Measurements from ENCODE around the gene FGGY.

FGGY gene

DNA sequence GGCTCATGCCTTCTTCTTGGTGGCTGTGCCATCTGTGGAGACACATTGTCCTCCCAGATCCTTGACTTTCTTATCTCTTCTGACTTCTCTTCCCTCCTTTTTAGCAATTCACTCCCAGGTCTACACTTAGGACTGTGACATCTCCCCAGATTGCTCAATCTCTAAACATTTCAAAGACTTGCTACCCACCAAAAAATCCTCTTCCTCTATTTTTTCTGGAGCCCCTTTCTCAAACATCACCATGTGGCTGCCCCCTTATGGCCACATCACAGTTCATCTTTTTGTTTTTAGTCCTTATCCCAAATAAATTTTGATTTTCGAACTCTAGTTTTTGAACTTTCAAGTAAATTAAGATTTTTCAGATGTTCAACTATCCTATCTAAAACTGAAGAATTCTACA, 369.2 kb downstream of the FGGY start:
- DNase-seq, result no peak

DNA sequence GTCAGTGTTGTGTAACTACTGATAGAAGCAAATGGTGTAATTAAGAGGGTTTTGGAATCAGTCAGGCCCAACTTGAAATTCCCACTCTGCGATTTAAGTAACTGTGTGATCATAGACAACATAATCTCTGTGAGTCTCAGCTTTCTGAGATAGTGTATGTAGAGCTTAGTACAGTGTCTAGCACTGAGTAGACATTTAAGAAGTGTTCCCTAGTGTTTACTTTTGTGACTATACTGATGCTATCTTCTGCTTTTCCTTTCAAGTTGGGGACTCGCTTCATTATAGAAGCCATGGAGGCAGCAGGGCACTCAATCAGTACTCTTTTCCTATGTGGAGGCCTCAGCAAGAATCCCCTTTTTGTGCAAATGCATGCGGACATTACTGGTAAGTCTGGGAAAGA, 370.1 kb downstream of the FGGY start:
- DNase-seq, result no peak

DNA sequence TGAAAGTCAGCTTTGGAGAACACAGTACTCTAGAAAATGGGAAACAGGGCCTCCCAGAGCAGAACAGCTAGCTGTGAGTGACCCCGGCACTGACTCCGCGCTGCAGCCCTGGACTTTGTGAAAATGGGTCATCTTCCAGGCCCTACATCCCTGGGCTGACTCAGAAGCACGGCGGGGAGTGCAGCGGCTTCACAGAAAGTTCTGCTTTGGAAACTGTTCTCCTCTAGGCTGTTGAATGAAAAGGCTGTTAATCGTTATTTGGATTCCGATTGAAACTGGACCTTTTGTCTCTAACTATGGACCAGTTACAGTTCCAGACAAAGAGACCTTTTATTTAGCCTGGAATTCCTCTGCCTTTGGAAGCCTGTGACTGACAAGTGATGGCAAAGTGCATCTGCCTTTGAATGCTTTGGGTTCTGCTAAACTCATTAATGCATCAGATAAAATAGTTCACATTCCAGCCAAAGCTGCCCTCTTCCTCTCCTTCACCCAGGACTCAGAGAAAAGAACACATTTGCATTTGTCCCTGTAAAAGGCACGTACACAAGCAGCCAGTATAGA, 372.9 kb downstream of the FGGY start:
- DNase-seq, result no peak

DNA sequence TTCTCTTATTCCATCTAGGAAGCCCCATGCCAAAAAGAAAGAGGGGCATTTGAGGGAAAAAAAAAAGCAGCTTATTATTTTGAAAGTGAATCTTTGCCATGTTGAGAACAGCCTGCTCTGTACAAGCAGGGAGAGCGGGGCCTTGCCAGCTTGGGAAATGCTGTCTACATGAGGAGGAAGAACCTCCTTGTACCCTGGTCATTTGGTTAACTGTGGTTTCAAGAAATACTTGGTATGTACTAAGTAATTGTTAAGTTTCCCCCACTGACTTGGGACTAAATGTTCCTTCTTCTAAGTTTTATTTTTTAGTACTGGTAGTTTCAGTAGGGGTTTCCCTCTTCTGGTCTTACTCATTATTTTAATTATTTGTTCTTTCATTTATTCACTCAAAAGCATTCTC, 373.8 kb downstream of the FGGY start:
- no peak for DNase-seq

DNA sequence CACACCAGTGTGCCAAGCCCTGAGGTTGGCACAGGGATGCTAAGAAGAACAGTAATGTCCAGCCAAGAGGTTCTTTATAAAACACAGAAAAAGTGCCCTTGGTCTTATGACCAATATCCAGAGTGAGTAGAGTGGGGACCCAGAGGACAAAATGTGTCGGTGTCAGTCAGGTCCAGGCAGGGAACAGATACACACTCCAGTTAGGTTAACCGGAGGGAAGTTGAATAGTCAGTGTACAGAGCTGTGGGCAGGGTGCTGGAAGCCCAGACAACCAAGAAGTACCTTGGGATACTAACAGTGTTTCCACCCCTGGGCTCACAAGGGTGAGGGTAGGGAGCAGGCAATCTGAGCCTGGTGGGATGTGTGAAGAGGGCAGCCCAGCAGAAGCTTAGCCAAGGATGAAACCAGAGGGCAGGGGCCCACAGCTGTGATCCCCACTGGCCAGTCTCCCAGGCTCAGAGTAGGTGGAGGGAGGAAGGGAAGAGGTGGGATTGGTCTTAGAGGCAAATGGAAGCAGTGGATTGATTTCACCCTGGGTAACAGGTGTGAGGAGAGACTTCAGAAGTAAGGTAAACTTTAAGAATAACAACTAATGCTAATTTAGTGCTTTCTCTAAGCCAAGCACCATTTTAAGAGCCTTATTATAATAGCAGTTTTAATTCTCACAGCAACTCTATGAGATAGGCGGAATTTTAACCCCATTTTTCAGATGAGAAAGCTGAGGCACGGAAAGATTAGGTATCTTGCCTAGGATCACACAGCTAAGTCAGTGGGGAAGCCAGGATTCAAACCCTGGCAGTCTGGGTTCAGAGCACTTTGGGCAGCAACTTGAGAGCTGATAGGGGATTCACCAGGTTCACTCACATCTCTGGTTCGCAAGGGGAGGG, 374.4 kb downstream of the FGGY start:
- no peak for DNase-seq

DNA sequence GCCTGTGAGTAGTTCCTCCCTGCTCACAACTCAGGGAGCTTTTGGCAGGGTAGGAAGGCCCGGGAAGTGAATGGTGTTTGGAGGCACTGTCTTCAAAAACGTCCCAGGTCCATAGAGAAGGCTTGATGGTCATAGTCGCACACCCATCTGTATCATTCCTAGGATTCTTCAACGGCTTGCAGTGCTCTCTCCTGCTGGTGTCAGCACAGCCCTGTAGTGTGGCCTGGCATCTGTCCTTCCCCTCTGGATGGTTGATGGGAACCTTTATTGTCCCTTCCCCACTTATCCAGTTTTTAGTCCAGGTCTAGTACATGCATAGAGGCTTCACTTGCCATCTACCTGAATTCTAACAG, 375.0 kb downstream of the FGGY start:
- no peak for DNase-seq

DNA sequence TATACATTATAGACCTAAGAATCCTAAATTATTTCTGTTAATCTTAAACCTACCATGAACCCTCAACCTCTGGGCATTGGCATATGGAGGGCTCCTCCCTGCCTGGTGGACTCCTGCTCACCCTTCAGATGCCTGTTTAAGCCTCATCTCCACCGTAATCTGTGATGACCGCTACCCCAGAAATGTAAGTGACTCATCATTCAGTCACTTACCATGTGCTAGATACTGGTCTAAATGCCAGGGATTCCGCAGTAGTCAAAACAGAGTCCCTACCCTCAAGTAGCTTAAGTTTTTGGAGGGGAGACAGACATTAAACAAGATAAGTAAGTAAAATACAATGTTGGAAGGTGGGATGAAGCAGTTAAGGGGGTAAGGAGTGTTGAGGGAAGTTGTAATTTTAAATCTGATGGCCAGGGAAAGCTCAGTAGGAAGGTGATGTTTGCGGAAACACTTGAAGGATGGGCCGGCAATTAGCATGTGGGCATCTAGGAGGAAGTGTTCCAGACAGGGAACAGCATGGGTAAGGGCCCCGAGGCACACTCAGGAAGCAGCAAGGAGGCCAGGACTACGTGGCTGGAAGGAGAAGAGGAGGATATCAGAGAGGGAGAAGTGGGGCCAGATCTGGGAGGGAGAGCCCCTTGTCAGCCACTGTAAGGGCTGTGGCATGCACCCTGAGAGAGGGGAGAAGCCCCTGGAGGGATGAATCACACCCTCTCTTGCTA, 376.1 kb downstream of the FGGY start:
- no peak for DNase-seq

DNA sequence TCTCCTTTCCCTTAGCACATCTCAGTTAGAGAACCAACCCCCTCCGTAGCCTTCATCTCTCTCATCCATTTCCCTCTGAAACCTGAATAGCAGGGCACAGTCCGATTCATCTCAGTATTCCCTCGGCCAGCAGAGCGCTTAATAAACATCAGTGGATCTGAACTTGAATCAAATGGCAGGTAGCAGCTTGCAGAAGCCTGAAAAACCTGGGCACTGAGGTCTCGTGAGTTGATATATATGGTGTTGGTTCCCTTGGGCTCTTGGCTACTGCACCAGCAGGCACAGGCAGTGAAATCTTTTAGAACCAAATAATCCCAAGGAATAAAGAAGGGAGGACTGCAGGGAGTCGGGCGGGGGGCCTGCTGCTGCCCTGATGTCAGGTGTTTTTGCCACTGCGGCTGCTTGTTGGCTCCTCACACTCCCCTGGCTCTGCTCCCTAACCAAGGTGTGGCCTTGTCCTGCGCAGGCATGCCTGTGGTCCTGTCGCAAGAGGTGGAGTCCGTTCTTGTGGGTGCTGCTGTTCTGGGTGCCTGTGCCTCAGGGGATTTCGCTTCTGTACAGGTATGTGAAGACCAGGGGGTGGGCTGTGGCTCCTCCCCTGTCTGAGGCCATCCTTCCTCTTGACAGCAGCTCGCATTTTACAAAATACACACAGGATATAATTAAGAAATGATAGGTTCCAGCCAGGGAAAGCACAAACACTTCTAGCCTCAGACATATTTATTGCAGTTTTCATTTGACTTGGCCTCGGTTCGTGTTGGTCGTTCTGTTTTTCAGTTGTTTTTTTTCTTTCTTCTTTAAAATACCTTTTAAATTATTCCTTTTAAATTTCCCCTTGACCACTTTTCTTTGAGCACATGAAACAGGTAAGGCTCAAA, 376.9 kb downstream of the FGGY start:
- no peak for DNase-seq

DNA sequence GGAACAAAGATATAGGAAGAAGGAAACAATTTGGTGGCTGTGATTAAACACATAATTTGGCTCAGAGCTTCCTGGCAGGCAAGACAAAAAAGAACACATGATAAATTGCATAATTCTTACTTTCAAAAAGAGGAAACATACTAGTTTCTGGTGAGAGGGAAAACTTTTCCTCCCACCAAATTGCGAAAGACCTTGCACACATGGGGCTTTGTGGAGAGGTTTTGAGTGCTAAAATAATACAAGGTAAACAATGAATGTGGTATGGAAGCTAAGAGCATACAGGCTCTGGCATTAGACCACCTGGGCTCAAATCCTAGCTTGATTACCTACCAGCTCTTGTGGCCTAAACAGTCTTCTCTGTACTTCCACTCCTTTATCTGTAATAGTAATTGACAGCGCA, 377.7 kb downstream of the FGGY start:
- no peak for DNase-seq

DNA sequence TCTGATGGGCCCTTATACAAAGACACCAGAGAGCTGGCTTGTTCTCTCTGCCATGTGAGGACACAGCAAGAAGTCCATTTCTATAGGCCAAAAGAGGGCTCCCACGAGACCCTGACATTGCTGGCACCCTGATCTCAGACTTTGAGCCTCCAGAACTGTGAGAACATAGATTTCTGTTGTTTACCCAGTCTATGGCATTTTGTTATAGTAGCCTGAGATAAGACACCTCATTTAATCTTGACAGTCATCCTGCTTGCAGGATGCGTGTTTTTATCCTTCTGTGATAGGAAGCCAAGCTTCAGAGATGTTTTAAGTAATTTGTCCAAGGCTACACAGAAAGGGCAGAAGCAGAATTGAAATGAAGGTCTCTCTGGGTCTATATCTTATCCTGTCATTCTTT, 379.0 kb downstream of the FGGY start:
- DNase-seq, result no peak

DNA sequence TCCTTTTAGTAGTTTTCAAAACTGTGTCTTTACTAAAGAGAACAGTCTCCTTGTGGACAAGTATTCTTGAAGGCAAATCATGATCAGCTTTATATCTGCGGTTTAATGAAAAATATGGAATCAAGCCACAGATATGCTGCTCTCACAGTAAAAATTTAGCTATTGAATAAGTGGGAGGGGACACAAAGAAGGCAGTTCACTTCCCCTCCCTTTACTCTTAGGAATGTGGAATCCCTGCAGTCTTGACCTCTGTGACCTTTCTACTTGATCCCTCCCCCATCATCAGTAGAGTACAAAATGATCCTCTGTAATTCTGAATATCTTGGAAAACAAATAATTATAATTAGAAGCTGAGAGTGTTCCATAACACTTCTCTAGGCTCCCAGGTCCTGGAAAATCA, 381.1 kb downstream of the FGGY start:
- DNase-seq, result no peak

DNA sequence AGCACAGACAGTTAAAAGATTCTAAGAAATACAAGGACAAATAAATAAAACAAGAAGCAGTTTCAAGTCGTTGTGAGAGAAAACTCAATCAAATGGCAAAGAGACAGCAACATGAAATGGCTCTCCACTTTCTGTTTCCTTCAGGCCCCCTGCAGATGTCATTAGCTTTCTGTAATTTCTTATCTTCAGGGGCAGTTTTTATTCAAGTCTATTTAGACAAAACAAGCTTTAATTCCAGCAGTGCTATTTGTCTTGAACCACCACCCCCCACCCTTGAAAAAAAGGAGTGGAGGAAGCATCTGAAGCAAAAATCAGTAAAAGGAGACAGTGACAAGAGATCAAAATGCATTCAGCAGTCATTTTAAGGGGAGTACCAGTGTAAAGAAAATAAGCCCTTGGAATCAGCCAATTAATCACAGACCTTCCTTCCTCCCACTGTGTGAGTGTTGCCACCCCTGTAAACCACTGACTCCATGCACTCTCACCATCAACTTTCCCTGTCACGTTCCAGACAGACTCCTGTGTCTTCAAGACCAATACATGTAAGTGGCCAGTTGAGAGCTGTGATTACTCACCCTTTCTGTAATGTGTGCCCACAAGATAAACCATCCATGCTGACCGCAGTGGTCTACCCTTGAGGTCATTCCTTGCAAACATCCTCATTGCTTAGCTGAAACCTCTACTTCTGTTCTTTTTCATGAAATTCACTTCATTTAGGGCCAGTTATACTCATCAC, 381.8 kb downstream of the FGGY start:
- DNase-seq, result no peak

DNA sequence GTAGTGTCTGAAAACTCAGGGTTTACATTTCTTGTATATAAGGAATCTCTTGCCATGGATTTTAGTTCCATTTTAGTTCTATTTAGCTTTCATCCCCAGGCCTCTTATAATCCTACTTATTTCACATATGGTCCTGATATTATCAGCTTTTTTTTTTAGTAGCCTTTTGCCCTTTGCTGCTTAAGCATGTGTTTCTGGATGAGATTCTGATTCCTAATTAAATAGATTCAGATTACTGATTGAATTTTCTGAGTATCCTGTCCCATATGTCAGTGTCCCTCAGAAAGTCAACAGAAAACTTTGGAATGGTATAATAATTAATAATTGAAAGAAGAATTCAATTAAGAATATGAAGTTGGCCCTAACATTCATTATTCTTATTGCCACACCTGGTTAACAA, 383.1 kb downstream of the FGGY start:
- no peak for DNase-seq

DNA sequence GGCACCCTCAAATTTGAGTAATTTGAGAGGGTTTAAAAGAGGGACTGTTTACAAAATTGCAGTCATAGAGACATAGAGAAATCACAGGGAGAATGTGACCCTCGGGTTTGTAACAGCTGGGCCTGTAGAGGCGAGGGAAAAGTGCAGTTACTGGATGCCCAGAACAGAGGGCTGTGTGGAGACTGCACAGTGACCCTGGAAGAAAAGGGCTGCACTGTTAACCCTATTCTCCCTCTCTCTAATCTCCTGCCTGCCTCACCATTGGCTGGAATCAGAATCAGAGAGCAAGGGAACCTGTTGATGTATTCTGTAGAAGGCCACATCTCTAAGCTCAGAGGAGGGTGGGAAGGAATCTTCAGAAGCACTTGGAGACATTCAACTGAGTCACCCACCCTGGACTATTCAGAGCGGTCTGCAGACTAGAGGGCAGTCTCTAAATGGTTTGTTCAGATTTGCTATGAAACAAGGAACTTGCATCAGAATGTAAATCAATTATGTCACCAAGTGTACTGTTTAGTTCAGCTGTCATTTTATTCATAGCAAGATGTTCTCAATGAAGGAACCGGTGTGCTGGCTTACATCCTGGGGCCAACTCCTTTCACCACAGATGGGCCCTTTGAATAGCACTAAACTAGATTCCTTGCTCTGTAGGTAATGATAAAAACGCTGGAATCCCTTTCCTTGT, 385.6 kb downstream of the FGGY start:
- no peak for DNase-seq

DNA sequence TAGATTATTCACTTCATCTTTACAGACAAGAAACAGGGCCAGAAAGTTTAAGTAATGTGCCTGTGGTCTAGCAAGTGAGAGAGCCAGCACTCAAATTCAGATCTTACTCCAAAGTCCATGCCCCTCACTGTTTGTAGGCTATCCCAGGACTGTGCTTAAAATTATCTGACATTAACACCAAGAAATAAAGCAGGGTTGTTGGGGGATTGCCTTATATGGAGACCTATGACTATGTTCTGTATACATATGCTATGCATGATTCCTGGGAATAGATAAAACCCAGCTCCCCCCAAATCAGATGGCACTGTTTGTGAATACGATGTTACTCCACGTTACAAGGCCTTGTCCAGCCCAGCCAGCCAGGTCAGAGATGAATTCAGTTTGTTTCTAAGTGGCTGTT, 386.3 kb downstream of the FGGY start:
- DNase-seq, result no peak

DNA sequence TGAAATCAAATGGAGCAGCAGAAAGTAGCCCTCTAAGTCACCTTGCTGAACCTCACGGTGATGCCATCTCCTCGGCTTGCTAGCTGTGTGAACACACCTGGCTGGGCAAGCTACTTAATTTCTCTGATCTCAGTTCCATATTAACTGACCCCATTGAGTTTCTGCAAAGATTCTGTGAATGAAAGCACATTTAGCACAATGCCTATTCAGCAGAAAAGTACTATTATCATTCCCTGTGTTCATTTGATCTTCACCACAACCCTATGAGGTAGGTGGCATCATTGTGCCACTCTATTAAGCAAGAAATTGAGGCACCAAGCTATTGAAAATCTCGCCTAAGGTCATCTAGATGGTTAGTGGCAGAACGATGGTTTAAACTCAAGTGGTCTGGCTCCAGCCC, 387.8 kb downstream of the FGGY start:
- DNase-seq, result no peak

DNA sequence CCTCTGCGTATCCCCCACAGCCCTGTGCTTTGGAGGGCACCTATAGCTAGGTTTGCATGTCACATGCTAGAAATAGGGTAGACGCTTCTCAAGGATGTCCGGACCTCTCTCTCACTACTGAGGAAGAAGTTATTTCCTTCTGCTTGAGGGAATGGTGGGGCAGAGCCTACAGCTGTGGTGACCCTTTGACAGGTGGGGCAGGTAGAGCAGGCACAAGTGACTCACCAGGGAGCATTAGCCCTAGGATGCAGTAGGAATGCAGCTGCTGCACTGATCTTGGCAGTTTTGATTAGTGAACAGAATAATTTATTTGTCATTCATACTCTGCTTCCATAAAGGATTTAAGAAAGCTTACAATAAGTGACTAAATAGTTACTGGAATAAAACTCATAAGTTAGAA, 388.2 kb downstream of the FGGY start:
- DNase-seq, result no peak

DNA sequence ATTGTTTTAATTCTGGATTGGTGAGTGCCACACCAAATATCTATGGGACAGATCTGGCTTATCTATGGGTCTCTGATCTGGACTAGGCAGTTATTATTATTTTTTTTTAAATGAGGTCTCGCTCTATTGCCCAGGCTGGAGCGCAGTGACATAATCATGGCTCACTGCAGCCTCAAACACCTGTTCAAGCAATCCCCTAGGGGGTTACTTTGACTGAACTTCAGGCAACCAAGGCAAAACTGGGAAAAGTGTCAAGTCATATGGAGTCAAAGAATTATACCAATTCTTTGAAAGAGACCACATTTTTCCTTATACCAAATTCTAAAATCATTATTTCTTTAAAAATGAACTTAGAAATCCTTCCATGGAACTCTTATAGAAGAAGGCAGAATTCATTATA, 388.8 kb downstream of the FGGY start:
- DNase-seq, result no peak

DNA sequence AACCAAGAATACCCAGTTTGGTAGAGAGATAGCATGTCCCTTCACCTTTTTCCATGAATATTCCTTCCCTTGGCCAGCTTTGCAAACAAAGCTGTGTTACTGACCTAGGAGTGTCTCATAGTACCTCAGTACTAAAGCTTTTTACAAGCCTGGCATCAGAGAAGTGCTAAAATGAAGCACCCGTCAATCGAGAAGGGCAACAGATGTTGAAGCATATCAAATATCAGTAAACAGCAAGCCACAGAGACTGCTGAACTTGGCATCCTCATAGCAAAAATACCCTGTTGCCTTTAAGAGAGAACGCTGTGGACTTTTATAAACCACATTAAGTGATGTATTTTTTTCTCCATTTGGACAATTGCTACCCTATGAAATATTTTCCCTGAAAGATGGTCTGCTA, 389.3 kb downstream of the FGGY start:
- no peak for DNase-seq

DNA sequence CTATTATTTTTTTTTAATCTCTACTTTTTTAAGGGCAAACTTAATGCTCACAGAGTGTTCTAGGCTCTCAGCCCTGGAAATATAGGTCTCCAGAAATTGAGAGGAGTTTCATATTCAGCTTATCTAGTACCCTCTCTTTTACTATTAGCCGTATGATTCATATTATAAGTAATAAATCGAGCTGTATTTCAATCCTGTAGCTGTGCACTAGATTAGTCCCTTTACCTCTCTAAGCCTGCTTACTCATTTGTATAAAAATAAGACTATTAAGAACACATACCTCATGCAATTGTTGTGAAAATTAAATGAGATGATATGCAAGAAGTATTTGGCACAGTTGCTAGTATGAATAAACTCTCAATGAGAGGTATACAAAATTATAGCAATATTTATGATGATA, 389.7 kb downstream of the FGGY start:
- DNase-seq, result no peak

DNA sequence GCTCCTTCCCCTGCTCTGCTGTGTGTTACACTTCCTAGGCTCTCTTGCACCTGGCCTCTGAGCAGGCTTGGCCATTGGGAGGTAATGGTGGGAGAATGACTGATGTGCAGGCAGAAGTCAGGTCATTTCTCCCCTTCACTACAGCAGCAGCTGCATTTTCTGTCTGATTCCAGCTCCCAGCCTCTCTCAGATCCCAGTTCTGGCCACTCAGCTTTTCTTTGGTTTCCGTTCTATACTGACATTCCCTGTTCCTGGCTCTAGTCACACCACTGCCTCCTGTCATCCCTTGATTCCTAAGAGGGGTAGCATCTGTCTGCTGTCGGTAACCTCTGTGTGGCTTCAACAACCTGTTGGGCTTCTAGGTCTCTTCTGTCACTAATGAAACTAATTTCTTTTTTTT, 390.2 kb downstream of the FGGY start:
- DNase-seq, result no peak

DNA sequence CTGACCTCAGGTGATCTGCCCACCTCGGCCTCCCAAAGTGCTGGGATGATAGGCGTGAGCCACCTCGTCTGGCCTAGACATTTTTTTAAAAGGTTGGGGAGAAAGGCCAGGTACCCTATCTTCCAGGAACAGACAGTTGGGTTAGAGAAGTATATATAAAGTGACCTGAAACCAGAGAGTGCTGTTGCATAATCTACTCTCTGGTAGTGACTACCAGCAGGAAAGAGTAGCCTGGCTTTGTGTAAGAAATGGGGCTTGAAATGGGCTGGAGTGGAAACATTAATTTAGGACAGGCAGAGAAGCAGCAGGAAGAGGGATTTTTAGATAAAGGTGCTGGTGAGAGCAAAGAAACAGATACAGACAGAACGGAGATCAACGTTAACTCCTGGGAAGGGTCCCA, 392.1 kb downstream of the FGGY start:
- no peak for DNase-seq

All from stimulated activated CD4-positive, alpha-beta T cell treated with anti-CD3 and anti-CD28 coated beads, Interleukin-12 subunit alpha, Interleukin-12 subunit beta, amount 100 ng/mL, for 4 hours (primary cell).